HG02981 (cell line): ENCODE results near the gene UQCRHL.
A peak's percentile ranks its signal among the peaks of the same experiment; 100 is the strongest.
"Not testable (repeated sequence)": the region's sequence is repeated elsewhere in the genome, so short reads cannot be mapped to it uniquely, and the experiment has no call there.

Source experiments
- ATAC-seq: cut with Tn5 transposase; IDR thresholded peaks from one replicate; pipeline ENCODE4 v1.9.1; 2021; ENCODE audit warnings: mild to moderate bottlenecking, moderate library complexity; ENCODE audit not compliant: unreplicated experiment

The UQCRHL gene

GRCh38 chr1:15807549-15807948 lies at the start of gene UQCRHL:
UQCRHL (minus strand) TSS chr1:15807649; CDS start chr1:15807649, 0 bp downstream.
- ATAC-seq, result not testable (repeated sequence)

GRCh38 chr1:15856888-15857287 lies 49.4 kb upstream of the UQCRHL start:
- ATAC-seq, result no peak

GRCh38 chr1:15852828-15853302 lies 45.4 kb upstream of the UQCRHL start:
- no peak for ATAC-seq

- no peak for ATAC-seq
Observed at GRCh38 chr1:15852036-15852827, 44.8 kb upstream of the UQCRHL start.

GRCh38 chr1:15851210-15852035 lies 44.0 kb upstream of the UQCRHL start:
- ATAC-seq, result no peak

- ATAC-seq, result no peak
Observed at GRCh38 chr1:15850471-15851001, 43.1 kb upstream of the UQCRHL start.

- ATAC-seq, result no peak
Observed at GRCh38 chr1:15849775-15850324, 42.4 kb upstream of the UQCRHL start.

GRCh38 chr1:15848929-15849774 lies 41.7 kb upstream of the UQCRHL start:
- ATAC-seq, result no peak

GRCh38 chr1:15848143-15848928 lies 40.9 kb upstream of the UQCRHL start:
- peak; percentile 9 for ATAC-seq

GRCh38 chr1:15847893-15848142 lies 40.4 kb upstream of the UQCRHL start:
- ATAC-seq, result peak; percentile 7

- peak; percentile 67 for ATAC-seq
Observed at GRCh38 chr1:15847100-15847892, 39.8 kb upstream of the UQCRHL start, which contains the start of gene SPEN. SPEN (plus strand) TSS chr1:15847707; CDS start chr1:15848068, 361 bp downstream.

- not testable (repeated sequence) for ATAC-seq
Observed at GRCh38 chr1:15846056-15846455, 38.6 kb upstream of the UQCRHL start.

GRCh38 chr1:15843826-15844572 lies 36.5 kb upstream of the UQCRHL start:
- ATAC-seq, result no peak

- no peak for ATAC-seq
Observed at GRCh38 chr1:15838721-15839120, 31.3 kb upstream of the UQCRHL start.

- no peak for ATAC-seq
Observed at GRCh38 chr1:15837931-15838330, 30.5 kb upstream of the UQCRHL start.

- ATAC-seq, result no peak
Observed at GRCh38 chr1:15836772-15837669, 29.6 kb upstream of the UQCRHL start.

- not testable (repeated sequence) for ATAC-seq
Observed at GRCh38 chr1:15836511-15836771, 29.0 kb upstream of the UQCRHL start.
